HEK293 (cell line): ENCODE results near the gene HSD3B1.

Source experiments
- CTCF ChIA-PET: fragments of 350-600 bp; formaldehyde crosslinking; extraction: SDS; loops from one replicate; lab custom pipeline; 2021; ENCODE audit warnings: antibody characterized with exemption; lab: Yijun Ruan, JAX
- POLR2A ChIA-PET: fragments of 300-600 bp; formaldehyde crosslinking; extraction: SDS; loops from one replicate; lab custom pipeline; 2020; ENCODE audit warnings: antibody characterized with exemption, inconsistent platforms; lab: Yijun Ruan, JAX
- H3K27ac ChIP-seq: fragments of 200-500 bp; sonication (Bioruptor generic); 2 replicates; pipeline ENCODE4 v1.5.1; 2014; ENCODE audit warnings: low read depth, low read length, control low read depth, inconsistent platforms; ENCODE audit errors: extremely low read depth
- H3K36me3 ChIP-seq, 2 experiments: fragments of 200-500 bp in 1 of 2; sonication (Bioruptor generic) in 1 of 2; 1 replicate in 1 of 2; 2 replicates in 1 of 2; pipeline ENCODE4 v1.5.1; 2014 to 2017; ENCODE audit warnings: inconsistent platforms in 2 of 2, low read length in 2 of 2; ENCODE audit not compliant: control insufficient read depth in 2 of 2, insufficient read depth in 1 of 2
- H3K4me1 ChIP-seq: fragments of 200-500 bp; sonication (Bioruptor generic); 2 replicates; pipeline ENCODE4 v1.5.1; 2014; ENCODE audit warnings: mild to moderate bottlenecking, low read length, inconsistent platforms; ENCODE audit not compliant: control insufficient read depth, insufficient read depth
- H3K4me3 ChIP-seq: 2 replicates; pipeline ENCODE4 v1.5.1; 2011; ENCODE audit warnings: low read depth, mild to moderate bottlenecking, control low read depth, low read length, moderate library complexity
- H3K9me3 ChIP-seq: fragments of 200-500 bp; sonication (Bioruptor generic); 2 replicates; pipeline ENCODE4 v1.5.1; 2014; ENCODE audit warnings: low read depth, low read length, inconsistent platforms; ENCODE audit not compliant: control insufficient read depth, insufficient read depth
- AEBP2 ChIP-seq: fragments of 450-650 bp; formaldehyde crosslinking; IDR thresholded peaks from 2 replicates; pipeline ENCODE4 v1.5.1; 2016; ENCODE audit warnings: missing biosample characterization, missing genetic modification characterization, borderline replicate concordance
- BCL11A ChIP-seq: fragments of 450-650 bp; formaldehyde crosslinking; IDR thresholded peaks from 2 replicates; pipeline ENCODE4 v1.5.1; 2016; ENCODE audit warnings: low read depth, missing biosample characterization, missing genetic modification characterization
- GLI2 ChIP-seq: fragments of 450-650 bp; formaldehyde crosslinking; IDR thresholded peaks from 2 replicates; pipeline ENCODE4; 2017; ENCODE audit warnings: missing biosample characterization, missing genetic modification characterization, low read depth, borderline replicate concordance
- GLI4 ChIP-seq: fragments of 450-650 bp; formaldehyde crosslinking; IDR thresholded peaks from 2 replicates; pipeline ENCODE4 v1.5.1; 2016; ENCODE audit warnings: missing biosample characterization, missing genetic modification characterization
- ZBTB48 ChIP-seq: fragments of 450-650 bp; formaldehyde crosslinking; IDR thresholded peaks from 2 replicates; pipeline ENCODE4 v1.5.1; 2016; ENCODE audit warnings: missing biosample characterization, missing genetic modification characterization
- ZNF155 ChIP-seq: fragments of 450-650 bp; formaldehyde crosslinking; IDR thresholded peaks from 2 replicates; pipeline ENCODE4 v1.5.1; 2016; ENCODE audit warnings: missing biosample characterization, missing genetic modification characterization
- ZNF174 ChIP-seq: fragments of 450-650 bp; formaldehyde crosslinking; IDR thresholded peaks from 2 replicates; pipeline ENCODE4 v1.5.0; 2017; ENCODE audit warnings: missing biosample characterization, mild to moderate bottlenecking, missing genetic modification characterization
- ZNF18 ChIP-seq: fragments of 450-650 bp; formaldehyde crosslinking; IDR thresholded peaks from 2 replicates; pipeline ENCODE4 v1.5.1; 2016; ENCODE audit warnings: missing biosample characterization, missing genetic modification characterization
- ZNF19 ChIP-seq: fragments of 450-650 bp; formaldehyde crosslinking; IDR thresholded peaks from 2 replicates; pipeline ENCODE4; 2016; ENCODE audit warnings: missing biosample characterization, missing genetic modification characterization, low read depth
- ZNF274 ChIP-seq, 2 experiments: fragments of 200-500 bp in 1 of 2; fragments of 450-650 bp in 1 of 2; sonication (Bioruptor generic) in 1 of 2; formaldehyde crosslinking in 1 of 2; IDR thresholded peaks; 2 replicates each; pipeline versions ENCODE4 v1.5.1 to v1.6.1; 2014 to 2016; ENCODE audit warnings: borderline replicate concordance in 1 of 2, inconsistent platforms in 1 of 2, low read length in 1 of 2, missing biosample characterization in 1 of 2, missing genetic modification characterization in 1 of 2
- ZNF292 ChIP-seq: fragments of 450-650 bp; formaldehyde crosslinking; IDR thresholded peaks from 2 replicates; pipeline ENCODE4 v1.5.1; 2016; ENCODE audit warnings: low read depth, missing biosample characterization, missing genetic modification characterization, borderline replicate concordance
- ZNF302 ChIP-seq: fragments of 450-650 bp; formaldehyde crosslinking; IDR thresholded peaks from 2 replicates; pipeline ENCODE4 v1.5.1; 2016; ENCODE audit warnings: missing biosample characterization, missing genetic modification characterization, low read depth
- ZNF37A ChIP-seq: fragments of 450-650 bp; IDR thresholded peaks from 2 replicates; pipeline ENCODE4 v1.5.1; 2018; ENCODE audit warnings: missing biosample characterization, missing genetic modification characterization
- ZNF433 ChIP-seq: fragments of 450-650 bp; formaldehyde crosslinking; IDR thresholded peaks from 2 replicates; pipeline ENCODE4 v1.5.1; 2016; ENCODE audit warnings: missing biosample characterization, missing genetic modification characterization, low read depth
- ZNF501 ChIP-seq: fragments of 450-650 bp; formaldehyde crosslinking; IDR thresholded peaks from 2 replicates; pipeline ENCODE4 v1.5.1; 2016; ENCODE audit warnings: missing biosample characterization, missing genetic modification characterization
- ZNF558 ChIP-seq: fragments of 450-650 bp; formaldehyde crosslinking; IDR thresholded peaks from 2 replicates; pipeline ENCODE4 v1.5.1; 2016; ENCODE audit warnings: missing biosample characterization, missing genetic modification characterization
- ZNF596 ChIP-seq: fragments of 450-650 bp; IDR thresholded peaks from 2 replicates; pipeline ENCODE4 v1.5.0; 2018; ENCODE audit warnings: missing biosample characterization, mild to moderate bottlenecking, missing genetic modification characterization, moderate library complexity
- ZNF600 ChIP-seq: fragments of 450-650 bp; formaldehyde crosslinking; IDR thresholded peaks from 2 replicates; pipeline ENCODE4 v1.5.1; 2016; ENCODE audit warnings: missing biosample characterization, missing genetic modification characterization
- ZNF664 ChIP-seq: fragments of 450-650 bp; formaldehyde crosslinking; IDR thresholded peaks from 2 replicates; pipeline ENCODE4 v1.5.1; 2016; ENCODE audit warnings: missing biosample characterization, missing genetic modification characterization
- ZNF76 ChIP-seq: fragments of 450-650 bp; formaldehyde crosslinking; IDR thresholded peaks from 2 replicates; pipeline ENCODE4; 2016; ENCODE audit warnings: low read depth, missing biosample characterization, missing genetic modification characterization, borderline replicate concordance
- ZNF843 ChIP-seq: fragments of 450-650 bp; formaldehyde crosslinking; IDR thresholded peaks from 2 replicates; pipeline ENCODE4 v1.5.1; 2016; ENCODE audit warnings: missing biosample characterization, missing genetic modification characterization
- TF ChIP-seq, protein P1 (sequence below): fragments of 450-650 bp; formaldehyde crosslinking; IDR thresholded peaks from 2 replicates; pipeline ENCODE4 v1.5.1; 2016; ENCODE audit warnings: missing biosample characterization, missing genetic modification characterization
- TF ChIP-seq, protein P2 (sequence below): fragments of 450-650 bp; formaldehyde crosslinking; IDR thresholded peaks from 2 replicates; pipeline ENCODE4 v1.5.0; 2017; ENCODE audit warnings: missing biosample characterization, missing genetic modification characterization, borderline replicate concordance
- TF ChIP-seq, protein P3 (sequence below): fragments of 450-650 bp; formaldehyde crosslinking; IDR thresholded peaks from 2 replicates; pipeline ENCODE4 v1.5.1; 2016; ENCODE audit warnings: missing biosample characterization, missing genetic modification characterization

HSD3B1 gene

DNA sequence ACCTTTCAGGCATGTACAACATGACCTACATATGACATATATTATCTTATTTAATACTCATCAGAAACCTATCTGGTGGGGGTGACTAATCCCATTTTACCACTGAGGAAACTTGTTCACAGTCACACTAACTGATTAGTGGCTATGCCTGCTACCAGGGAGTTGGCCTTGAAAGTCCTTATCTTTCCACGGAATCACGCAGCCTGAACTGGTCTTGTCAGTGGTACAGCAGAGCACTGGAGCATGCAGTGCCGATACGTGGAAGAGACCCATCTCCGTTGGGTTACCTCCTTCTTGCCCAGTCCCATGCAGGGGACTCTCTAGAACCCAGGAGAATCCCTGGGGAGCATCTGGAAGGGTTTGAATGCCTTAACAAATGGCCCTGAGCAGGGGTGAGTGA lies 8.2 kb downstream of the HSD3B1 start:
- no peaks in the 10 kb centered on the region for H3K4me1 ChIP-seq
- TF ChIP-seq, protein P1, sequence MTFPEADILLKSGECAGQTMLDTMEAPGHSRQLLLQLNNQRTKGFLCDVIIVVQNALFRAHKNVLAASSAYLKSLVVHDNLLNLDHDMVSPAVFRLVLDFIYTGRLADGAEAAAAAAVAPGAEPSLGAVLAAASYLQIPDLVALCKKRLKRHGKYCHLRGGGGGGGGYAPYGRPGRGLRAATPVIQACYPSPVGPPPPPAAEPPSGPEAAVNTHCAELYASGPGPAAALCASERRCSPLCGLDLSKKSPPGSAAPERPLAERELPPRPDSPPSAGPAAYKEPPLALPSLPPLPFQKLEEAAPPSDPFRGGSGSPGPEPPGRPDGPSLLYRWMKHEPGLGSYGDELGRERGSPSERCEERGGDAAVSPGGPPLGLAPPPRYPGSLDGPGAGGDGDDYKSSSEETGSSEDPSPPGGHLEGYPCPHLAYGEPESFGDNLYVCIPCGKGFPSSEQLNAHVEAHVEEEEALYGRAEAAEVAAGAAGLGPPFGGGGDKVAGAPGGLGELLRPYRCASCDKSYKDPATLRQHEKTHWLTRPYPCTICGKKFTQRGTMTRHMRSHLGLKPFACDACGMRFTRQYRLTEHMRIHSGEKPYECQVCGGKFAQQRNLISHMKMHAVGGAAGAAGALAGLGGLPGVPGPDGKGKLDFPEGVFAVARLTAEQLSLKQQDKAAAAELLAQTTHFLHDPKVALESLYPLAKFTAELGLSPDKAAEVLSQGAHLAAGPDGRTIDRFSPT: no peak
- TF ChIP-seq ZBTB48 (tag by site-specific recombination) (no peak), ZNF19 (tag by site-specific recombination) (no peak), ZNF302 (no peak), ZNF843 (tag by site-specific recombination) (no peak)
- TF ChIP-seq, all 188 proteins: peak for 0
- no peaks in the 10 kb centered on the region for H3K9me3 ChIP-seq
- no peak overlapping the region for H3K27ac ChIP-seq
- POLR2A ChIA-PET: no interaction called here
- H3K36me3 ChIP-seq: no peaks in the 10 kb centered on the region
- H3K4me3 ChIP-seq: no peak overlapping the region
- CTCF ChIA-PET: no interaction called here

GRCh38 chr1:119516247-119516646 lies 9.2 kb downstream of the HSD3B1 start:
- TF ChIP-seq, protein P2, sequence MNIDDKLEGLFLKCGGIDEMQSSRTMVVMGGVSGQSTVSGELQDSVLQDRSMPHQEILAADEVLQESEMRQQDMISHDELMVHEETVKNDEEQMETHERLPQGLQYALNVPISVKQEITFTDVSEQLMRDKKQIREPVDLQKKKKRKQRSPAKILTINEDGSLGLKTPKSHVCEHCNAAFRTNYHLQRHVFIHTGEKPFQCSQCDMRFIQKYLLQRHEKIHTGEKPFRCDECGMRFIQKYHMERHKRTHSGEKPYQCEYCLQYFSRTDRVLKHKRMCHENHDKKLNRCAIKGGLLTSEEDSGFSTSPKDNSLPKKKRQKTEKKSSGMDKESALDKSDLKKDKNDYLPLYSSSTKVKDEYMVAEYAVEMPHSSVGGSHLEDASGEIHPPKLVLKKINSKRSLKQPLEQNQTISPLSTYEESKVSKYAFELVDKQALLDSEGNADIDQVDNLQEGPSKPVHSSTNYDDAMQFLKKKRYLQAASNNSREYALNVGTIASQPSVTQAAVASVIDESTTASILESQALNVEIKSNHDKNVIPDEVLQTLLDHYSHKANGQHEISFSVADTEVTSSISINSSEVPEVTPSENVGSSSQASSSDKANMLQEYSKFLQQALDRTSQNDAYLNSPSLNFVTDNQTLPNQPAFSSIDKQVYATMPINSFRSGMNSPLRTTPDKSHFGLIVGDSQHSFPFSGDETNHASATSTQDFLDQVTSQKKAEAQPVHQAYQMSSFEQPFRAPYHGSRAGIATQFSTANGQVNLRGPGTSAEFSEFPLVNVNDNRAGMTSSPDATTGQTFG (tag by site-specific recombination): no peak
- no peak for TF ChIP-seq ZNF274 (IDR thresholded peaks at IDR 0.05; ENCODE audit: low read length)
- TF ChIP-seq ZNF274 (tag by site-specific recombination; IDR thresholded peaks at IDR 0.05; ENCODE audit: borderline replicate concordance): no peak
- no peak for TF ChIP-seq ZNF76 (tag by site-specific recombination)
- no peak for TF ChIP-seq ZNF664 (tag by site-specific recombination)
- TF ChIP-seq, protein P3, sequence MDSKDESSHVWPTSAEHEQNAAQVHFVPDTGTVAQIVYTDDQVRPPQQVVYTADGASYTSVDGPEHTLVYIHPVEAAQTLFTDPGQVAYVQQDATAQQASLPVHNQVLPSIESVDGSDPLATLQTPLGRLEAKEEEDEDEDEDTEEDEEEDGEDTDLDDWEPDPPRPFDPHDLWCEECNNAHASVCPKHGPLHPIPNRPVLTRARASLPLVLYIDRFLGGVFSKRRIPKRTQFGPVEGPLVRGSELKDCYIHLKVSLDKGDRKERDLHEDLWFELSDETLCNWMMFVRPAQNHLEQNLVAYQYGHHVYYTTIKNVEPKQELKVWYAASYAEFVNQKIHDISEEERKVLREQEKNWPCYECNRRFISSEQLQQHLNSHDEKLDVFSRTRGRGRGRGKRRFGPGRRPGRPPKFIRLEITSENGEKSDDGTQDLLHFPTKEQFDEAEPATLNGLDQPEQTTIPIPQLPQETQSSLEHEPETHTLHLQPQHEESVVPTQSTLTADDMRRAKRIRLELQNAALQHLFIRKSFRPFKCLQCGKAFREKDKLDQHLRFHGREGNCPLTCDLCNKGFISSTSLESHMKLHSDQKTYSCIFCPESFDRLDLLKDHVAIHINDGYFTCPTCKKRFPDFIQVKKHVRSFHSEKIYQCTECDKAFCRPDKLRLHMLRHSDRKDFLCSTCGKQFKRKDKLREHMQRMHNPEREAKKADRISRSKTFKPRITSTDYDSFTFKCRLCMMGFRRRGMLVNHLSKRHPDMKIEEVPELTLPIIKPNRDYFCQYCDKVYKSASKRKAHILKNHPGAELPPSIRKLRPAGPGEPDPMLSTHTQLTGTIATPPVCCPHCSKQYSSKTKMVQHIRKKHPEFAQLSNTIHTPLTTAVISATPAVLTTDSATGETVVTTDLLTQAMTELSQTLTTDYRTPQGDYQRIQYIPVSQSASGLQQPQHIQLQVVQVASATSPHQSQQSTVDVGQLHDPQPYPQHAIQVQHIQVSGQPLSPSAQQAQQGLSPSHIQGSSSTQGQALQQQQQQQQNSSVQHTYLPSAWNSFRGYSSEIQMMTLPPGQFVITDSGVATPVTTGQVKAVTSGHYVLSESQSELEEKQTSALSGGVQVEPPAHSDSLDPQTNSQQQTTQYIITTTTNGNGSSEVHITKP: no peak
- no peak for TF ChIP-seq GLI4 (tag by site-specific recombination)
- TF ChIP-seq ZNF433 (tag by site-specific recombination): no peak
- no peak for TF ChIP-seq ZNF37A (tag by site-specific recombination)
- no peak for TF ChIP-seq ZNF18
- no peak for TF ChIP-seq ZNF600 (tag by site-specific recombination)
- no peak for TF ChIP-seq ZNF596 (tag by site-specific recombination)
- TF ChIP-seq ZNF501 (tag by site-specific recombination): no peak
- TF ChIP-seq ZNF292: no peak
- no peak for TF ChIP-seq BCL11A (tag by site-specific recombination)
- TF ChIP-seq GLI2 (tag by site-specific recombination): no peak
- no peak for TF ChIP-seq ZNF174 (tag by site-specific recombination)
- no peak for TF ChIP-seq AEBP2 (tag by site-specific recombination)
- TF ChIP-seq ZNF558 (tag by site-specific recombination): no peak
- TF ChIP-seq ZNF155: no peak
- no peak overlapping the region for H3K4me3 ChIP-seq
- H3K4me1 ChIP-seq: no peaks in the 10 kb centered on the region
- POLR2A ChIA-PET: no interaction called here
- H3K9me3 ChIP-seq: no peaks in the 10 kb centered on the region
- H3K27ac ChIP-seq: no peak overlapping the region
- H3K36me3 ChIP-seq: no peaks in the 10 kb centered on the region
- CTCF ChIA-PET: interaction anchor here (1.5 kb wide), 1 partner anchor 28 kb away, joined by 6 read pairs; no protein-coding TSS in a partner anchor
